HL-60 (cell line): ENCODE results near the gene NPY4R2.
"Not testable (repeated sequence)": the region's sequence is repeated elsewhere in the genome, so short reads cannot be mapped to it uniquely, and the experiment has no call there.

Source experiments
- DNase-seq, 2 experiments: peaks; one replicate each; pipeline ENCODE4 v3.0.0-alpha.2; 2010 to 2020; ENCODE audit warnings: low read depth in 1 of 2, low spot score in 1 of 2
- H3K27ac ChIP-seq: fragments of 250-450 bp; sonication (Bioruptor Pico); replicated peaks from 2 replicates; pipeline ENCODE4 v1.5.1; 2020; ENCODE audit warnings: mild to moderate bottlenecking, moderate library complexity
- H3K27me3 ChIP-seq: fragments of 250-450 bp; sonication (Bioruptor Pico); 2 replicates; pipeline ENCODE4 v1.5.1; 2021; ENCODE audit warnings: mild to moderate bottlenecking, moderate library complexity; ENCODE audit not compliant: insufficient read depth, poor library complexity, severe bottlenecking
- H3K4me3 ChIP-seq: replicated peaks from 2 replicates; pipeline ENCODE4 v1.5.1; 2011; ENCODE audit warnings: mild to moderate bottlenecking, control low read depth, low read length; ENCODE audit not compliant: insufficient read depth

NPY4R2 gene

GRCh38 chr10:47915849-47916548, 2.5 kb upstream of the NPY4R2 start:
- not testable (repeated sequence) for H3K27ac ChIP-seq, H3K4me3 ChIP-seq, DNase-seq, H3K27me3 ChIP-seq

DNA sequence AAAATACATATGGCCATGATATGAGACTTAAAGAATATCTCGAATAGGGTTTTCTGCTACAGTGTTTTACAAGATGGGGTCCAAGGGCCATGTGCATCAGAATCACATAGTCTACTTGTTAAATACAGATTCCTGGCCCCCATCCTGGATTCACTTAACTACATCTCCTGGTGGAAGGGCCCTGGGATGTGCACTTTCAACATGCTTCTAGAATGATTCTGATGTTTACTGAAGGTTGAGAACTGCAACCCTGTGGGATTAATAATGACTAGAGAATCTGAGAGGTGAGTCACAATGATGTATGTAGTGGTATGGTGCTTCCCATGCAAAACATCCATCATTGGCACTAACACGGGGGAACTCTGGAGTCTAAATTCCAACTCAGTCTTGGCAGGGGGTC, 2.1 kb downstream of the NPY4R2 start:
- not testable (repeated sequence) for H3K4me3 ChIP-seq, H3K27me3 ChIP-seq, DNase-seq, H3K27ac ChIP-seq

- DNase-seq, H3K4me3 ChIP-seq, H3K27ac ChIP-seq, H3K27me3 ChIP-seq: not testable (repeated sequence)
These were observed 4.0 kb downstream of the NPY4R2 start for GRCh38 chr10:47922503-47922902.

DNA sequence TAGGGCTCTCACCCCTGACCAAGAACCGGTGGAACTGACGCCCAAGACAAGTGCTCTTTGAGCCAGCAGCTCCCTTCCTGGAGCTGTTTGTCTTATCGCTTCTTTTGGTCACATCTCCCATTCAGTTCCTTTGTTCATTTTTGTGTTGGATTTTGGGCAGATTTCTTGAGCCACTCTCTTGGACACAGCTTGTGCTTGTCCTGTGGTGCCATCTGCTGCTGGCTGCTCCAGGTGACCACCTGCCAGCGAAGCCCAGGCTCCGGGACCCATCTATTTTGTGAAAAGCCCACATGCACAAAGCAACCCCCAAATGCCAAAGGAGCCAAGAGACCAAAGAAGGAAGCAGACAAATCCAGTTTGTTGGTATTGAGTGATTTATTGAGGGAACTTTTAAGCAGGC, 6.2 kb downstream of the NPY4R2 start:
- H3K27ac ChIP-seq, result not testable (repeated sequence)

DNA sequence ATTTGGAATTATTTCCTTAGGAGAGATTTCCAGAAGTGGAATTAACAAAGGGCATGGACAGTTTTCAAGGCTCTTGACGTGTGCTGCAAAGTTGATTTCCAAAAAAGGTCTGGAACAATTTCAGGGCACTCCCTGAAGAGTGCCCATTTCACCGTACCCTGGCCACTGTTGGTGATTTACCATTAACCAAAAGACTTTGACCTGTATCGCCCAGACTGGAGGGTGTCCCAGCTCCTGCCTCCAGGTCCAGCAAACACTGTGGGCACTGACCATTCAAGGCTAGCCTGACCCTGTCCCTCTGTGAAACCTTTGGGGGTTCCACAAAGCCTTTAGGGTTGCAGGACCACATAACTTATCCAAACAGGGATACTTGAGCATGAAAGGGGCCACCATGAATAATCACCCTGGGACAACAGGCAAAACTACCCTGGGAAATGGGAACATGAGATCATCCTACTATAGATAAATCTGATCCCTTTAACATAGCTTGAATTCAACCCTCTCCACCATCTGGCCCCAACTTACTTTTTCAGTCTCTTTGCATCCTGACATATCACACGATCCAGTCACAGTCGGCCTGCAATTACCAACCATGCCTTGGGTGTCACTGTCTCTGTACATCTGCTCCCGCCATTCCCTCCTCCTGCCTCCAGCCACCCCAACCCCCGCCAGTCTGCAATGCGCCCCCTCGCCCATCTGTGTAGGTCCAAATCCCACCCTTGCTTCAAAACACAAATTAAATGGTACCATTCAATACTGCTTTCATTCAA, 8.9 kb downstream of the NPY4R2 start:
- not testable (repeated sequence) for H3K4me3 ChIP-seq, H3K27ac ChIP-seq, DNase-seq, H3K27me3 ChIP-seq

More for the DNA sequence above, 6.2 kb downstream of the NPY4R2 start:
- not testable (repeated sequence) for H3K4me3 ChIP-seq, DNase-seq, H3K27me3 ChIP-seq

DNA sequence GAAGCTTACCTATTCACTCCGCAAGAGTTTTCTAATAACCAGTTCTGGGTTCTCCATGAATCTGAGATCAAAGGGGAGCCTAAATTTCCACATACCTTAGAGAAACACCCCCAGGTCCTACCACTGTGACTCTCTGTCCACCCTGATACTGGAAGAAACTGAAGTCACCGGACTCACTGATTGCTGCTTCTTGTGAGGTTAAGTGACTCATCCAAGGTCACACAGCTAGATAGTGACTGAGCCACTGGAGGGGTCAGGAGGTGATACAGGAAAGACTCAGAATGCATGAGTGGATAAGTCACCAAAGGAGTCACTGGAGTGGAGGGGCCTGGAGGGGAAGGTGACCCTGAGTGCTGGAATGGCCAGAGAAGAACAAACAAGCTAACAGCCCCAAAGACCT, 9.8 kb downstream of the NPY4R2 start:
- not testable (repeated sequence) for H3K27ac ChIP-seq, DNase-seq, H3K27me3 ChIP-seq

GRCh38 chr10:47932824-47933223, 14.4 kb downstream of the NPY4R2 start:
- not testable (repeated sequence) for H3K27me3 ChIP-seq, DNase-seq, H3K4me3 ChIP-seq, H3K27ac ChIP-seq

More for the DNA sequence above, 9.8 kb downstream of the NPY4R2 start:
- H3K4me3 ChIP-seq, result not testable (repeated sequence)

GRCh38 chr10:47933462-47933861, 15.0 kb downstream of the NPY4R2 start:
- not testable (repeated sequence) for DNase-seq, H3K27me3 ChIP-seq

GRCh38 chr10:47936772-47937228, 18.3 kb downstream of the NPY4R2 start:
- not testable (repeated sequence) for DNase-seq, H3K27ac ChIP-seq, H3K27me3 ChIP-seq, H3K4me3 ChIP-seq

More at GRCh38 chr10:47933462-47933861, 15.0 kb downstream of the NPY4R2 start:
- H3K27ac ChIP-seq, H3K4me3 ChIP-seq: not testable (repeated sequence)

DNA sequence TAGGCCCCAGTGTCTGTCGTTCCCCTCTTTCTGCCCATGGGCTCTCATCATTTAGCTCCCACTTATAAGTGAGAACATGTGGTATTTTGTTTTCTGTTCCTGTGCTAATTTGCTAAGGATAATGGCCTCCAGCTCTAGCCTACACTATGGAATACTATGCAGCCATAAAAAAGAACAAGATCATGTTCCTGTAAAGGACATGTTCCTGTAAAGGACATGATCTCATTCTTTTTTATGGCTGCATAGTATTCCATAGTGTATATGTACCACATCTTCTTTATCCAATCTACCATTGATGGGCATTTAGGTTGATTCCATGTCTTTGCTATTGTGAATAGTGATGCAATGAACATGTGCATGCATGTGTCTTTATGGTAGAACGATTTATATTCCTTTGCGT, 19.2 kb downstream of the NPY4R2 start:
- H3K4me3 ChIP-seq, H3K27ac ChIP-seq, DNase-seq, H3K27me3 ChIP-seq: not testable (repeated sequence)

- DNase-seq, H3K27ac ChIP-seq, H3K4me3 ChIP-seq, H3K27me3 ChIP-seq: not testable (repeated sequence)
These were observed 22.4 kb downstream of the NPY4R2 start for GRCh38 chr10:47940821-47941220.

- not testable (repeated sequence) for H3K27me3 ChIP-seq
These were observed 22.9 kb downstream of the NPY4R2 start for GRCh38 chr10:47941379-47941778.

GRCh38 chr10:47942351-47943019, 24.0 kb downstream of the NPY4R2 start:
- not testable (repeated sequence) for DNase-seq

More at GRCh38 chr10:47941379-47941778, 22.9 kb downstream of the NPY4R2 start:
- DNase-seq, H3K4me3 ChIP-seq, H3K27ac ChIP-seq: not testable (repeated sequence)

GRCh38 chr10:47943328-47943727, 24.9 kb downstream of the NPY4R2 start:
- DNase-seq, result not testable (repeated sequence)

More at GRCh38 chr10:47942351-47943019, 24.0 kb downstream of the NPY4R2 start:
- H3K27me3 ChIP-seq, H3K27ac ChIP-seq, H3K4me3 ChIP-seq: not testable (repeated sequence)

More at GRCh38 chr10:47943328-47943727, 24.9 kb downstream of the NPY4R2 start:
- H3K27ac ChIP-seq, H3K4me3 ChIP-seq, H3K27me3 ChIP-seq: not testable (repeated sequence)
